SK-N-SH treated with all-trans-retinoic acid at 6 μM for 48 hours (cell line): Measurements from ENCODE around the gene ZNF236.

Experiments
- ARNTL ChIP-seq: fragments of 450-650 bp; formaldehyde crosslinking; IDR thresholded peaks from 2 replicates; pipeline ENCODE4 v1.5.0; 2020; ENCODE audit warnings: low read depth, mild to moderate bottlenecking, moderate library complexity, borderline replicate concordance
- BACH2 ChIP-seq: fragments of 250-450 bp; sonication (Bioruptor Pico); IDR thresholded peaks from 2 replicates; pipeline ENCODE4 v1.9.0; 2021; ENCODE audit warnings: mild to moderate bottlenecking, borderline replicate concordance
- POU6F1 ChIP-seq: fragments of 250-450 bp; sonication (Bioruptor Pico); IDR thresholded peaks from 2 replicates; pipeline ENCODE4 v1.8.0; 2021; ENCODE audit warnings: low read depth, mild to moderate bottlenecking, moderate library complexity, borderline replicate concordance
- SNAI2 ChIP-seq: fragments of 250-450 bp; sonication (Bioruptor Pico); IDR thresholded peaks from 2 replicates; pipeline ENCODE4 v1.5.0; 2020; ENCODE audit warnings: mild to moderate bottlenecking, moderate library complexity
- TOX ChIP-seq: fragments of 250-450 bp; sonication (Bioruptor Pico); IDR thresholded peaks from 2 replicates; pipeline ENCODE4 v1.8.0; 2021; ENCODE audit warnings: mild to moderate bottlenecking, moderate library complexity, borderline replicate concordance
- ZC3H10 ChIP-seq: fragments of 250-450 bp; sonication (Bioruptor Pico); IDR thresholded peaks from 2 replicates; pipeline ENCODE4 v1.5.1; 2021; ENCODE audit warnings: mild to moderate bottlenecking, moderate library complexity
- TF ChIP-seq, protein P1 (sequence below): fragments of 250-450 bp; sonication (Bioruptor Pico); IDR thresholded peaks from 2 replicates; pipeline ENCODE4 v1.8.0; 2020; ENCODE audit warnings: mild to moderate bottlenecking, moderate library complexity, borderline replicate concordance
- TF ChIP-seq, protein P2 (sequence below): fragments of 250-450 bp; sonication (Bioruptor Pico); IDR thresholded peaks from 2 replicates; pipeline ENCODE4 v1.5.1; 2020; ENCODE audit warnings: low read depth, mild to moderate bottlenecking, moderate library complexity

GRCh38 chr18:76979906-76980305 lies 157.5 kb downstream of the ZNF236 start:
- no peak for TF ChIP-seq TOX (CRISPR knock-in tag)
- TF ChIP-seq SNAI2 = no peak
- no peak for TF ChIP-seq ZC3H10
- TF ChIP-seq, protein P1, sequence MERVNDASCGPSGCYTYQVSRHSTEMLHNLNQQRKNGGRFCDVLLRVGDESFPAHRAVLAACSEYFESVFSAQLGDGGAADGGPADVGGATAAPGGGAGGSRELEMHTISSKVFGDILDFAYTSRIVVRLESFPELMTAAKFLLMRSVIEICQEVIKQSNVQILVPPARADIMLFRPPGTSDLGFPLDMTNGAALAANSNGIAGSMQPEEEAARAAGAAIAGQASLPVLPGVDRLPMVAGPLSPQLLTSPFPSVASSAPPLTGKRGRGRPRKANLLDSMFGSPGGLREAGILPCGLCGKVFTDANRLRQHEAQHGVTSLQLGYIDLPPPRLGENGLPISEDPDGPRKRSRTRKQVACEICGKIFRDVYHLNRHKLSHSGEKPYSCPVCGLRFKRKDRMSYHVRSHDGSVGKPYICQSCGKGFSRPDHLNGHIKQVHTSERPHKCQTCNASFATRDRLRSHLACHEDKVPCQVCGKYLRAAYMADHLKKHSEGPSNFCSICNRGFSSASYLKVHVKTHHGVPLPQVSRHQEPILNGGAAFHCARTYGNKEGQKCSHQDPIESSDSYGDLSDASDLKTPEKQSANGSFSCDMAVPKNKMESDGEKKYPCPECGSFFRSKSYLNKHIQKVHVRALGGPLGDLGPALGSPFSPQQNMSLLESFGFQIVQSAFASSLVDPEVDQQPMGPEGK (CRISPR knock-in tag) = no peak
- no peak for TF ChIP-seq POU6F1 (CRISPR knock-in tag)
- no peak for TF ChIP-seq ARNTL
- TF ChIP-seq, protein P2, sequence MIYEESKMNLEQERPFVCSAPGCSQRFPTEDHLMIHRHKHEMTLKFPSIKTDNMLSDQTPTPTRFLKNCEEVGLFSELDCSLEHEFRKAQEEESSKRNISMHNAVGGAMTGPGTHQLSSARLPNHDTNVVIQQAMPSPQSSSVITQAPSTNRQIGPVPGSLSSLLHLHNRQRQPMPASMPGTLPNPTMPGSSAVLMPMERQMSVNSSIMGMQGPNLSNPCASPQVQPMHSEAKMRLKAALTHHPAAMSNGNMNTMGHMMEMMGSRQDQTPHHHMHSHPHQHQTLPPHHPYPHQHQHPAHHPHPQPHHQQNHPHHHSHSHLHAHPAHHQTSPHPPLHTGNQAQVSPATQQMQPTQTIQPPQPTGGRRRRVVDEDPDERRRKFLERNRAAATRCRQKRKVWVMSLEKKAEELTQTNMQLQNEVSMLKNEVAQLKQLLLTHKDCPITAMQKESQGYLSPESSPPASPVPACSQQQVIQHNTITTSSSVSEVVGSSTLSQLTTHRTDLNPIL (CRISPR knock-in tag) = no peak
- no peak for TF ChIP-seq BACH2 (CRISPR knock-in tag)
